Dermis blood vessel endothelial cell (primary cell): ENCODE data around the gene TSEN15. TPM values are rescaled to one million over a fixed set of nuclear protein-coding genes. Genes with fewer than 3 reads are reported as not detected.
"Not testable (repeated sequence)": the region's sequence is repeated elsewhere in the genome, so short reads cannot be mapped to it uniquely, and the experiment has no call there.

Source experiments
- DNase-seq: peaks from one replicate; pipeline ENCODE4 v3.0.0; 2010
- total RNA-seq: library from RNA; depleted of rRNA; stranded (reverse); fragments of >200 nt; gene quantifications from 2 replicates; pipeline ENCODE4 v1.2.3, GENCODE V29; 2014

Gene TSEN15
- total RNA-seq, 1 donor from 2014 or later, result 30.1 TPM

GRCh38 chr1:184053881-184054280 lies 2.4 kb downstream of the TSEN15 start:
- no peak for DNase-seq

GRCh38 chr1:184056921-184057555 lies 5.5 kb downstream of the TSEN15 start:
- no peak for DNase-seq

GRCh38 chr1:184059887-184060286 lies 8.4 kb downstream of the TSEN15 start:
- no peak for DNase-seq

- no peak for DNase-seq
Measured at GRCh38 chr1:184060316-184060715, 8.8 kb downstream of the TSEN15 start.

GRCh38 chr1:184061396-184062003 lies 10.0 kb downstream of the TSEN15 start:
- DNase-seq, result no peak

- no peak for DNase-seq
Measured at GRCh38 chr1:184062640-184063286, 11.2 kb downstream of the TSEN15 start.

GRCh38 chr1:184065559-184065958 lies 14.0 kb downstream of the TSEN15 start:
- no peak for DNase-seq

GRCh38 chr1:184068354-184068753 lies 16.8 kb downstream of the TSEN15 start:
- no peak for DNase-seq

- no peak for DNase-seq
Measured at GRCh38 chr1:184069675-184070074, 18.1 kb downstream of the TSEN15 start.

- no peak for DNase-seq
Measured at GRCh38 chr1:184072376-184072775, 20.8 kb downstream of the TSEN15 start.

GRCh38 chr1:184074383-184074782 lies 22.9 kb downstream of the TSEN15 start:
- no peak for DNase-seq

- peak; percentile 80 for DNase-seq
Measured at GRCh38 chr1:184075055-184076029, 23.8 kb downstream of the TSEN15 start.

- DNase-seq, result no peak
Measured at GRCh38 chr1:184078564-184079249, 27.2 kb downstream of the TSEN15 start.

GRCh38 chr1:184080309-184080708 lies 28.8 kb downstream of the TSEN15 start:
- DNase-seq, result no peak

- DNase-seq, result peak; percentile 6
Measured at GRCh38 chr1:184082541-184083415, 31.2 kb downstream of the TSEN15 start.

- no peak for DNase-seq
Measured at GRCh38 chr1:184085667-184086066, 34.1 kb downstream of the TSEN15 start.

- no peak for DNase-seq
Measured at GRCh38 chr1:184088037-184088436, 36.5 kb downstream of the TSEN15 start.

- DNase-seq, result no peak
Measured at GRCh38 chr1:184093071-184093470, 41.5 kb downstream of the TSEN15 start.

- DNase-seq, result no peak
Measured at GRCh38 chr1:184096005-184096404, 44.5 kb downstream of the TSEN15 start.

GRCh38 chr1:184096580-184096979 lies 45.0 kb downstream of the TSEN15 start:
- not testable (repeated sequence) for DNase-seq

GRCh38 chr1:184101141-184101540 lies 49.6 kb downstream of the TSEN15 start:
- no peak for DNase-seq
